SK-N-SH (cell line): ENCODE measurements around the gene STIM1. TPM values are rescaled to one million over a fixed set of nuclear protein-coding genes. Genes with fewer than 3 reads are reported as not detected.

Experiments used
- CTCF ChIA-PET: fragments of 300-600, 350-600 bp; formaldehyde crosslinking; extraction: SDS; loops from one replicate; lab custom pipeline; 2021; lab: Yijun Ruan, JAX
- POLR2A ChIA-PET: fragments of 350-600 bp; sonication (Branson Sonifier 250); formaldehyde crosslinking; extraction: SDS; loops from one replicate; lab custom pipeline; 2020; ENCODE audit warnings: antibody characterized with exemption, inconsistent platforms; lab: Yijun Ruan, JAX
- DNase-seq: peaks from one replicate; pipeline ENCODE4 v3.0.0; 2012
- H2AFZ ChIP-seq: fragments of 200-600 bp; sonication (generic); 2 replicates; pipeline ENCODE4 v1.8.1; 2016; ENCODE audit warnings: antibody characterized with exemption, mild to moderate bottlenecking, low read depth
- H3F3A ChIP-seq: fragments of 200-600 bp; sonication (generic); replicated peaks from 2 replicates; pipeline ENCODE3; 2016; ENCODE audit warnings: antibody characterized with exemption, mild to moderate bottlenecking; ENCODE audit not compliant: insufficient read depth
- H3K27ac ChIP-seq, 2 experiments: fragments of 200-500 bp in 1 of 2; fragments of 200-600 bp in 1 of 2; sonication (Bioruptor generic) in 1 of 2; sonication (generic), shearing (Covaris generic) in 1 of 2; 2 replicates each; pipeline versions ENCODE4 v1.5.1 to v1.6.1; 2014 to 2016; ENCODE audit warnings: low read depth in 2 of 2, inconsistent platforms in 1 of 2, low read length in 1 of 2, mild to moderate bottlenecking in 1 of 2, mixed read lengths in 1 of 2
- H3K27me3 ChIP-seq: fragments of 200-600 bp; sonication (generic), shearing (Covaris generic); 2 replicates; pipeline ENCODE4 v1.6.1; 2016; ENCODE audit warnings: mixed run types; ENCODE audit not compliant: insufficient read depth
- H3K36me3 ChIP-seq, 2 experiments: fragments of 200-500 bp in 1 of 2; fragments of 200-600 bp in 1 of 2; sonication (Bioruptor generic) in 1 of 2; sonication (generic) in 1 of 2; replicated peaks in 1 of 2; 2 replicates each; pipeline versions ENCODE3 to v1.5.1; 2014 to 2016; ENCODE audit warnings: low read length in 1 of 2, mild to moderate bottlenecking in 1 of 2; ENCODE audit not compliant: insufficient read depth in 2 of 2, control insufficient read depth in 1 of 2
- H3K4me1 ChIP-seq, 2 experiments: fragments of 200-500 bp in 1 of 2; fragments of 200-600 bp in 1 of 2; sonication (Bioruptor generic) in 1 of 2; sonication (generic), shearing (Covaris generic) in 1 of 2; 2 replicates each; pipeline versions ENCODE4 v1.5.1 to v1.6.1; 2014 to 2016; ENCODE audit warnings: low read depth in 1 of 2, low read length in 1 of 2, mixed run types in 1 of 2; ENCODE audit not compliant: insufficient read depth in 2 of 2, control insufficient read depth in 1 of 2
- H3K4me2 ChIP-seq: fragments of 200-600 bp; sonication (generic), shearing (Covaris generic); 2 replicates; pipeline ENCODE4 v1.6.1; 2017; ENCODE audit warnings: mixed run types
- H3K4me3 ChIP-seq, 2 experiments: fragments of 200-500 bp in 1 of 2; fragments of 200-600 bp in 1 of 2; sonication (Bioruptor generic) in 1 of 2; sonication (generic), shearing (Covaris generic) in 1 of 2; 2 replicates each; pipeline versions ENCODE4 v1.5.1 to v1.8.1; 2014 to 2016; ENCODE audit warnings: low read depth in 2 of 2, inconsistent platforms in 1 of 2, low read length in 1 of 2, mild to moderate bottlenecking in 1 of 2, mixed read lengths in 1 of 2, moderate library complexity in 1 of 2
- H3K79me2 ChIP-seq: fragments of 200-600 bp; sonication (generic); 2 replicates; pipeline ENCODE4 v1.8.1; 2017; ENCODE audit warnings: mild to moderate bottlenecking; ENCODE audit not compliant: insufficient read depth
- H3K9ac ChIP-seq: fragments of 200-600 bp; sonication (generic); 2 replicates; pipeline ENCODE4 v1.6.1; 2017; ENCODE audit warnings: mixed run types
- H3K9me2 ChIP-seq: fragments of 200-600 bp; sonication (generic); 2 replicates; pipeline ENCODE4 v1.6.1; 2017; ENCODE audit warnings: mixed run types
- H3K9me3 ChIP-seq: fragments of 200-600 bp; sonication (generic); 2 replicates; pipeline ENCODE4 v1.6.1; 2017; ENCODE audit warnings: mixed run types, mild to moderate bottlenecking, moderate library complexity
- H4K20me1 ChIP-seq: fragments of 200-600 bp; sonication (generic); 2 replicates; pipeline ENCODE4 v1.6.1; 2017; ENCODE audit warnings: mild to moderate bottlenecking, mixed run types; ENCODE audit not compliant: insufficient read depth
- EP300 ChIP-seq, 2 experiments: IDR thresholded peaks; 2 replicates each; pipeline versions ENCODE4 v1.4.0 to v1.6.1; 2012; ENCODE audit warnings: borderline replicate concordance in 1 of 2, low read depth in 1 of 2, low read length in 1 of 2
- EZH2phosphoT487 ChIP-seq: fragments of 200-600 bp; sonication (generic); IDR thresholded peaks from 2 replicates; pipeline ENCODE4 v1.6.1; 2017; ENCODE audit warnings: low read depth, mixed run types, mild to moderate bottlenecking, antibody characterized with exemption, moderate library complexity, borderline replicate concordance
- FOXJ3 ChIP-seq: sonication (generic); formaldehyde crosslinking; IDR thresholded peaks from 2 replicates; pipeline ENCODE4 v1.5.1; 2020; ENCODE audit warnings: mild to moderate bottlenecking, missing genetic modification reagents
- FOXM1 ChIP-seq: IDR thresholded peaks from 2 replicates; pipeline ENCODE4 v1.4.0; 2012; ENCODE audit warnings: low read depth, mild to moderate bottlenecking
- GABPA ChIP-seq: IDR thresholded peaks from 2 replicates; pipeline ENCODE4 v1.4.0; 2012; ENCODE audit warnings: low read depth, mild to moderate bottlenecking
- GATA2 ChIP-seq: sonication (generic); formaldehyde crosslinking; IDR thresholded peaks from 2 replicates; pipeline ENCODE4 v1.5.0; 2020; ENCODE audit warnings: mild to moderate bottlenecking, missing genetic modification reagents
- NRF1 ChIP-seq: IDR thresholded peaks from 2 replicates; pipeline ENCODE4 v1.6.1; 2012; ENCODE audit warnings: low read depth, mild to moderate bottlenecking, low read length
- POLR2AphosphoS5 ChIP-seq: IDR thresholded peaks from 2 replicates; pipeline ENCODE4 v1.6.1; 2012; ENCODE audit warnings: low read depth, low read length
- REST ChIP-seq: IDR thresholded peaks from 2 replicates; pipeline ENCODE4 v1.6.1; 2012; ENCODE audit warnings: mild to moderate bottlenecking, low read depth, low read length, moderate library complexity
- RXRA ChIP-seq: IDR thresholded peaks from 2 replicates; pipeline ENCODE4 v1.4.0; 2012; ENCODE audit warnings: low read depth, mild to moderate bottlenecking, borderline replicate concordance
- SIN3A ChIP-seq: IDR thresholded peaks from 2 replicates; pipeline ENCODE4 v1.6.1; 2012; ENCODE audit warnings: low read depth, mild to moderate bottlenecking, low read length, moderate library complexity, borderline replicate concordance
- YY1 ChIP-seq: IDR thresholded peaks from 2 replicates; pipeline ENCODE4 v1.4.0; 2012; ENCODE audit warnings: low read depth, mild to moderate bottlenecking
- ZBTB33 ChIP-seq: IDR thresholded peaks from 2 replicates; pipeline ENCODE4 v1.4.0; 2012; ENCODE audit warnings: low read depth, borderline replicate concordance
- WGBS: methylation state at CpG from one replicate; pipeline ENCODE4 v1.1.6; 2017; ENCODE audit warnings: low lambda C conversion rate; 5-methylcytosine and 5-hydroxymethylcytosine counted together
- polyA plus RNA-seq, 3 experiments: library from polyadenylated mRNA; depleted of rRNA; stranded (reverse); fragments of >200 nt; gene quantifications; 2 replicates each; pipeline ENCODE4 v1.2.3, GENCODE V29; 2012
- TF ChIP-seq, protein P1 (sequence below): fragments of 200-600 bp; sonication (generic); IDR thresholded peaks from 2 replicates; pipeline ENCODE4 v1.6.1; 2017; ENCODE audit warnings: antibody characterized with exemption, mild to moderate bottlenecking, moderate library complexity
- TF ChIP-seq, protein P2 (sequence below): fragments of 150-350 bp; IDR thresholded peaks from 2 replicates; pipeline ENCODE4 v1.6.1; 2017; ENCODE audit warnings: antibody characterized with exemption, low read length, low read depth, borderline replicate concordance
- TF ChIP-seq, protein P3 (sequence below): IDR thresholded peaks from 2 replicates; pipeline ENCODE4; 2012
- TF ChIP-seq, protein P4 (sequence below): IDR thresholded peaks from 2 replicates; pipeline ENCODE4 v1.4.0; 2012; ENCODE audit warnings: low read depth

The STIM1 gene
- polyA plus RNA-seq, 1 of the 3 experiments (the other 2 are of a cell fraction) = 29.5 TPM

DNA sequence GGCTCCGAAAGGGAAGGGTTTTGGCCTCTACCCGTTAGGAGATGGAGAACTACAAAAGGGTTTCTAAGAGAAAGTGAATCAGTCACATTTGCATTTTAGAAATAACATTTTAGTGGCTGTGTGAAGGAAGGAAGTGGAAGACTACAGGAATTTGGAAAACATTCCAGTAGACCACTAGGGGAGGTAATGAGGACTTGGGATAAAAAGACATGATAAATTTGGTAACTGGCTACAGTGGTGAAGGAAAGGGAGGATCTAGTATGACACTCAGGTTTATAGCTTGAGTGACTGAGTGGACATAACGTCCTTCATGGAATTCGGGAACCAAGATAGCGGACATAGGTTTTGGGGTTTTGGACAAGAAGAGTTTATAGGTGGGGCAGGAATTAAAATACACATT, 232.1 kb downstream of the STIM1 start:
- H3K4me3 ChIP-seq = no peak overlapping the region
- DNase-seq = no peak
- H3K9me3 ChIP-seq = no peaks in the 10 kb centered on the region
- no peaks in the 10 kb centered on the region for H3K9me2 ChIP-seq
- no peak overlapping the region for H3K9ac ChIP-seq
- H3K27ac ChIP-seq = no peak overlapping the region
- no peak overlapping the region for H3K4me2 ChIP-seq
- H3K4me1 ChIP-seq = no peaks in the 10 kb centered on the region
- H3K27me3 ChIP-seq = no peaks in the 10 kb centered on the region
- POLR2A ChIA-PET = no interaction called here
- 81% methylated on average over 5 of the region's 5 CpGs for WGBS
- TF ChIP-seq FOXM1 (no peak), NRF1 (no peak), RXRA (no peak)
- TF ChIP-seq, protein P1, sequence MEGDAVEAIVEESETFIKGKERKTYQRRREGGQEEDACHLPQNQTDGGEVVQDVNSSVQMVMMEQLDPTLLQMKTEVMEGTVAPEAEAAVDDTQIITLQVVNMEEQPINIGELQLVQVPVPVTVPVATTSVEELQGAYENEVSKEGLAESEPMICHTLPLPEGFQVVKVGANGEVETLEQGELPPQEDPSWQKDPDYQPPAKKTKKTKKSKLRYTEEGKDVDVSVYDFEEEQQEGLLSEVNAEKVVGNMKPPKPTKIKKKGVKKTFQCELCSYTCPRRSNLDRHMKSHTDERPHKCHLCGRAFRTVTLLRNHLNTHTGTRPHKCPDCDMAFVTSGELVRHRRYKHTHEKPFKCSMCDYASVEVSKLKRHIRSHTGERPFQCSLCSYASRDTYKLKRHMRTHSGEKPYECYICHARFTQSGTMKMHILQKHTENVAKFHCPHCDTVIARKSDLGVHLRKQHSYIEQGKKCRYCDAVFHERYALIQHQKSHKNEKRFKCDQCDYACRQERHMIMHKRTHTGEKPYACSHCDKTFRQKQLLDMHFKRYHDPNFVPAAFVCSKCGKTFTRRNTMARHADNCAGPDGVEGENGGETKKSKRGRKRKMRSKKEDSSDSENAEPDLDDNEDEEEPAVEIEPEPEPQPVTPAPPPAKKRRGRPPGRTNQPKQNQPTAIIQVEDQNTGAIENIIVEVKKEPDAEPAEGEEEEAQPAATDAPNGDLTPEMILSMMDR = peak; percentile 41
- no peaks in the 10 kb centered on the region for H3K79me2 ChIP-seq
- peaks cover 0 to 15% of the 10 kb centered on the region in 2 experiments for H3K36me3 ChIP-seq
- H4K20me1 ChIP-seq = no peaks in the 10 kb centered on the region
- no peaks in the 10 kb centered on the region for H3F3A ChIP-seq
- H2AFZ ChIP-seq = no peak overlapping the region
- CTCF ChIA-PET = interaction anchor here (1.1 to 8.1 kb wide), 4 partner anchors 15 to 239 kb away, joined by 3 to 76 read pairs (median 12); no protein-coding TSS in a partner anchor

- Histone ChIP-seq H2AFZ (no peak overlapping the region), H3K4me1 (peaks cover 0 to 1% of the 10 kb centered on the region in 2 experiments; a peak in 1 of 4 replicates), H3K36me3 (peaks cover 0 to 3% of the 10 kb centered on the region in 2 experiments), H4K20me1 (no peaks in the 10 kb centered on the region), H3K79me2 (peaks cover 6% of the 10 kb centered on the region), H3F3A (no peaks in the 10 kb centered on the region), H3K4me2 (no peak overlapping the region), H3K27me3 (no peaks in the 10 kb centered on the region), H3K9me3 (no peaks in the 10 kb centered on the region), H3K9me2 (no peaks in the 10 kb centered on the region), H3K27ac (no peak overlapping the region), H3K9ac (no peak overlapping the region), H3K4me3 (no peak overlapping the region)
- no peak for DNase-seq
- no peak for TF ChIP-seq ZBTB33
- TF ChIP-seq, protein P2, sequence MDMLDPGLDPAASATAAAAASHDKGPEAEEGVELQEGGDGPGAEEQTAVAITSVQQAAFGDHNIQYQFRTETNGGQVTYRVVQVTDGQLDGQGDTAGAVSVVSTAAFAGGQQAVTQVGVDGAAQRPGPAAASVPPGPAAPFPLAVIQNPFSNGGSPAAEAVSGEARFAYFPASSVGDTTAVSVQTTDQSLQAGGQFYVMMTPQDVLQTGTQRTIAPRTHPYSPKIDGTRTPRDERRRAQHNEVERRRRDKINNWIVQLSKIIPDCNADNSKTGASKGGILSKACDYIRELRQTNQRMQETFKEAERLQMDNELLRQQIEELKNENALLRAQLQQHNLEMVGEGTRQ = no peak
- no peak for TF ChIP-seq RXRA
- TF ChIP-seq GABPA = no peak
- TF ChIP-seq POLR2AphosphoS5 = no peak
- no peak for TF ChIP-seq EP300 (IDR thresholded peaks at IDR 0.05; ENCODE audit: borderline replicate concordance in 1 of 2, low read depth in 1 of 2, low read length in 1 of 2)
- no peak for TF ChIP-seq SIN3A
- TF ChIP-seq GATA2 (CRISPR knock-in tag) = no peak
- no peak for TF ChIP-seq FOXJ3 (CRISPR knock-in tag)
- no peak for TF ChIP-seq REST
- no peak for TF ChIP-seq EZH2phosphoT487
- no peak for TF ChIP-seq YY1
- TF ChIP-seq, protein P3, sequence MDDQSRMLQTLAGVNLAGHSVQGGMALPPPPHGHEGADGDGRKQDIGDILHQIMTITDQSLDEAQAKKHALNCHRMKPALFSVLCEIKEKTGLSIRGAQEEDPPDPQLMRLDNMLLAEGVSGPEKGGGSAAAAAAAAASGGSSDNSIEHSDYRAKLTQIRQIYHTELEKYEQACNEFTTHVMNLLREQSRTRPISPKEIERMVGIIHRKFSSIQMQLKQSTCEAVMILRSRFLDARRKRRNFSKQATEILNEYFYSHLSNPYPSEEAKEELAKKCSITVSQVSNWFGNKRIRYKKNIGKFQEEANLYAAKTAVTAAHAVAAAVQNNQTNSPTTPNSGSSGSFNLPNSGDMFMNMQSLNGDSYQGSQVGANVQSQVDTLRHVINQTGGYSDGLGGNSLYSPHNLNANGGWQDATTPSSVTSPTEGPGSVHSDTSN = no peak
- TF ChIP-seq, protein P4, sequence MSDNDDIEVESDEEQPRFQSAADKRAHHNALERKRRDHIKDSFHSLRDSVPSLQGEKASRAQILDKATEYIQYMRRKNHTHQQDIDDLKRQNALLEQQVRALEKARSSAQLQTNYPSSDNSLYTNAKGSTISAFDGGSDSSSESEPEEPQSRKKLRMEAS = no peak
- POLR2A ChIA-PET = no interaction called here
- CTCF ChIA-PET = interaction anchor here (2.1 kb wide), 1 partner anchor 18 kb away, joined by 15 read pairs; no protein-coding TSS in a partner anchor
- WGBS = 95% methylated on average over 2 of the region's 2 CpGs
These were observed 234.8 kb downstream of the STIM1 start for GRCh38 chr11:4090258-4090657.
